NB4 (cell line): Measurements from ENCODE around the gene STRA6.

Experiments
- DNase-seq: peaks from one replicate; pipeline ENCODE4 v3.0.0; 2010; ENCODE audit warnings: low read depth
- H3K4me3 ChIP-seq: one replicate; pipeline ENCODE4 v1.5.1; 2011; ENCODE audit warnings: mild to moderate bottlenecking, low read depth, low read length, moderate library complexity
- CTCF ChIP-seq: IDR thresholded peaks from one replicate; pipeline ENCODE4 v1.5.1; 2012; ENCODE audit warnings: low read depth, low read length
- MAX ChIP-seq: IDR thresholded peaks from 2 replicates; pipeline ENCODE4 v1.6.1; 2011; ENCODE audit warnings: low read depth, low read length
- MYC ChIP-seq: IDR thresholded peaks from 2 replicates; pipeline ENCODE4 v1.6.1; 2011; ENCODE audit warnings: low read depth, low read length
- POLR2A ChIP-seq: IDR thresholded peaks from 2 replicates; pipeline ENCODE4 v1.6.1; 2011; ENCODE audit warnings: mild to moderate bottlenecking; ENCODE audit not compliant: insufficient read length; ENCODE audit errors: extremely low read depth

The STRA6 gene

GRCh38 chr15:74175271-74176191, 27.1 kb downstream of the STRA6 start:
- TF ChIP-seq MYC: no peak
- TF ChIP-seq POLR2A: no peak
- no peak for TF ChIP-seq CTCF
- DNase-seq: no peak
- no peak overlapping the region for H3K4me3 ChIP-seq

- no peak overlapping the region for H3K4me3 ChIP-seq
- DNase-seq: no peak
- TF ChIP-seq CTCF (no peak), MYC (no peak), POLR2A (no peak), MAX (no peak)
Observed at GRCh38 chr15:74174958-74175253, 27.7 kb downstream of the STRA6 start.

GRCh38 chr15:74174219-74174957, 28.2 kb downstream of the STRA6 start:
- DNase-seq: no peak
- H3K4me3 ChIP-seq: no peak overlapping the region
- no peak for TF ChIP-seq MAX
- no peak for TF ChIP-seq POLR2A
- no peak for TF ChIP-seq CTCF
- TF ChIP-seq MYC: no peak

- no peak for DNase-seq
- no peak within 1 kb of the TSS for H3K4me3 ChIP-seq
Observed at GRCh38 chr15:74173380-74174218, 29.0 kb downstream of the STRA6 start, which contains the start of gene ISLR. Gene ISLR (plus strand): TSS chr15:74173710. CDS start chr15:74174859, 1,149 bp downstream.

More at GRCh38 chr15:74173380-74174218, 29.0 kb downstream of the STRA6 start, which contains the start of gene ISLR:
- TF ChIP-seq MAX (no peak), POLR2A (no peak), CTCF (no peak), MYC (no peak)
